Stimulated activated CD4-positive, alpha-beta T cell treated with anti-CD3 and anti-CD28 coated beads, Interleukin-12 subunit alpha, Interleukin-12 subunit beta, amount 100 ng/mL, for 24 hours (primary cell): ENCODE data around the gene AHNAK2.

Experiments used
- DNase-seq, 2 experiments: peaks; one replicate each; pipeline ENCODE4 v3.0.0-alpha.2; 2020; ENCODE audit warnings: low read depth in 2 of 2

AHNAK2 gene

DNA sequence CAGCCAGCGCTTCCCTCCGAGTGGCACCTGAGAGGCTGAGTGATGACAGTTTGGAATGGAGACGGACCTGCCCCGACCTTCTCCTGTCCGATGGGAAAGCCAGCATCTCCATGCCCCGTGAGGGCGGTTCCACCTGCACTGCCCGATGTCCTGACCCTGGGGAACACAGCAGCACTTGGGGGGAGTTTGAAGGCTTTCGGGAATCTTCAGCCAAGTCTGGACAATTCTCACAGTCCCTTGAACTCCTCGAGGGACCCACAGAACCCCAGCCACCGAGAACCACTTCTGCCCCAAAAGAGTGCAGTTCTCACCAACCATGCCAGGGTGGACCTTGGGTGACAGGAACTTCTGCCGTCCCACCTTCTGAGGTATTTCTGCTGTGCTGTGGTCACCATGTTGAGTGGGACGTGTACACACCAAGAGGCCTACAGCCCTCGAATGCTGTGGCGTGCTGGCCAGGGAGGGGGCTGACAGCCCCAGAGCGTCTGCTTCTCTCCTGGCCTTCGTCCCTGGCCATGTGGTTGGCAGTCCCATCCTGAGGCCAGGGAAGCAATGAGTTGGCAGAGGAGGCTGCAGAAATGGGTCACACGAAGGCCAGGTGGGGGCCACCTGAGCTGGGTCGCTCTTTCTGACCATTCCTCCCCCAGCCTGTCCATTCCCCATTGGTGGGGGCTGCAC, 8.5 kb upstream of the AHNAK2 start:
- DNase-seq = no peak

DNA sequence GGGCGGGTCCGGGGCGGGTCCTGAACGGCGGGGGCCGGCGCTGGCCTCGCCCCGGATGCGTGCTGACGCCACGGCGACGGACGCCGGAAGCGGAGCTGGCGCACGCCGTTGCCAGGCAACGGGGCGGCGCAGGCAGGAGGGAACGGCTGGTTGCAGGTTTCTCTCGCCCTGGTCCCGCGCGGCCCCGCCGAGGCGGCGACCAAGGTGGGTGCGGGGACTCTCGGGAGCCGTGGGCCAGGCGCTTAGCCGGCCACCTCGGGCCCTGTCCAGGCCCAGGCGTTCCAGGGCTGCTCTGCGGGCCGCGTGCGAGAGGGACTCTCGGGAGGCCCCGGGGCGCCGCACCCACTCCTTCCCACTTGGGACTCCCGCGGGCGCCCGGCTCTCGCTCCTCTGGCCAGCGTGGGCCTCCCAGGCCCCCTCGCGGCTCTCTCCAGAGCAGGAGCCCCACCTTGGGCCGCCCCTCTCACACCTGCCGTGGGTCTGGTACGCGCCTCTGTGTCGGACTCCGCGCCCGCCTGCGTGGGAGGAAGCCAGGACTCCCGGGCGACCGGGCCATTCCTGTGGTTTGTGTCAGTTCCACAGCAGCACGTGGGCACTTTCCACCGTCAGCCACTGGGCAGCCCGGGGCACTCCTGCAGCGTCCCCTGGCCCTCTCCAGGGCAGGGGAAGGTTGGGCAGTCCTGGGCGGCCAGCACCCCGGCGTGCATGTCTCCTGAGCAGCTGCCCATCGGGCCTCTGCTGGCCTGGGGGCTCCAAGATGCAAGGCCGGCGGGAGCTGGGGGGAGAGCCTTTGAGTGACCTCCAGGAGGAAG, 7.7 kb upstream of the AHNAK2 start, which contains the start of gene CLBA1:
TSS of gene CLBA1 (plus strand) at position 114 of the 812 bp plus-strand sequence. CDS start at position 758, 644 bp downstream.
- DNase-seq = peak; percentile 72 to 78

GRCh38 chr14:104984056-104984894, 6.1 kb upstream of the AHNAK2 start:
- no peak for DNase-seq

DNA sequence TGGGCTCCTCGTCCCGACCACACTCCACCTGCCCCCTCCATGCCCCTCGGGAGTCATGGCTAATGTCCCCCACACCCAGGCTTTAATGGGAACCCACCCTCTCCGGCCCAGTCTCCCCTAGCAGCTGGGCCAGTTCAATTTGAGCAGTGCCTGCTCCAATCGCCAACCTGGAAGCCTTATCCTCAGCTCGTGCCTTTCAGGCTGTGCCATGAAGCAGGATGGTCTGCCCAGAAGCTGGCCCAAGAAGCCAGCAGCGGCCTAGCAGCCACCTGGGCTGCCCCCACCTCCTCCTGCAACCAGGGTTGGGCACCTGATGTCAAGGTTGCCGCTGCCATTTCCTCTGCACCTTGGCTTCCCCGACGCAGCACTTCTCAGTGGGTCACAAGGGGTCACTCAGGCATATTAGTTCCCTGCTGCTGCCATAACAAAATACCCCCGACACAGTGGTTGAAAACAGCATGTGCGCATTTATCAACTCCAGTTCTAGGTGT, 5.1 kb upstream of the AHNAK2 start:
- DNase-seq = no peak

DNA sequence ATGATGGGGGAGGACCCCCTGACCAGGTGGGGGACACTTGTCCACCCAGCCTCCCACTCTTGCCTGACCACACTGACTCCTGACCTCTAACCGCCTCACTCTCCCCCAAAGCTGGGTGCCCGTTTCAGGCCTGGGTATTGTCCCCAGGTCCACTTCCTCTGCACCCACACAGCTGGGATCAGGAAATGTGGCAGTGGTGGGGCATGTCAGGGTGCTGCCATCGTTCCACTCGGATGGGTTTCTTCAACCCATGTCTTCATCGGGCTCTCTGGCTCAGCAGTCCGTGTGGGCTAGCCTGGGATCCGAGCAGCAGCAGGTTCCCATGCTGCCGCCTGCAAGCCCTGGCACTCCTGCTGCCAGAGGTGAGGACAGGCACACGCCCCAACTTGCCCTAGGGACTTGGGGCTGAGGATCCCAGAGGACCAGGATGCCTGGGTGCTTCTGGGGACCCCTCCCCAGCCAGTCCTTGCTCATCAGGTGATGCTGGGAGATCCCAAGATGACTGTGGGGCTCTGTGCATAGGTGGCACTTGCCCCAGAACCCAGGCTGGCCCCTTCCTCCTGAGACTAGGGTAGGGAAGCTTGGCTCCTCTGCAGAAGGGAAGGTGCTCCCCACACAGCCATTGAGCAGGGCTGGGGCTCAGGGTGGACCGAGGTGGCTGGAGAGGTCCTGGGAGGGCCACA, 4.5 kb upstream of the AHNAK2 start:
- no peak for DNase-seq

- no peak for DNase-seq
Observed at GRCh38 chr14:104981699-104982541, 3.7 kb upstream of the AHNAK2 start.

DNA sequence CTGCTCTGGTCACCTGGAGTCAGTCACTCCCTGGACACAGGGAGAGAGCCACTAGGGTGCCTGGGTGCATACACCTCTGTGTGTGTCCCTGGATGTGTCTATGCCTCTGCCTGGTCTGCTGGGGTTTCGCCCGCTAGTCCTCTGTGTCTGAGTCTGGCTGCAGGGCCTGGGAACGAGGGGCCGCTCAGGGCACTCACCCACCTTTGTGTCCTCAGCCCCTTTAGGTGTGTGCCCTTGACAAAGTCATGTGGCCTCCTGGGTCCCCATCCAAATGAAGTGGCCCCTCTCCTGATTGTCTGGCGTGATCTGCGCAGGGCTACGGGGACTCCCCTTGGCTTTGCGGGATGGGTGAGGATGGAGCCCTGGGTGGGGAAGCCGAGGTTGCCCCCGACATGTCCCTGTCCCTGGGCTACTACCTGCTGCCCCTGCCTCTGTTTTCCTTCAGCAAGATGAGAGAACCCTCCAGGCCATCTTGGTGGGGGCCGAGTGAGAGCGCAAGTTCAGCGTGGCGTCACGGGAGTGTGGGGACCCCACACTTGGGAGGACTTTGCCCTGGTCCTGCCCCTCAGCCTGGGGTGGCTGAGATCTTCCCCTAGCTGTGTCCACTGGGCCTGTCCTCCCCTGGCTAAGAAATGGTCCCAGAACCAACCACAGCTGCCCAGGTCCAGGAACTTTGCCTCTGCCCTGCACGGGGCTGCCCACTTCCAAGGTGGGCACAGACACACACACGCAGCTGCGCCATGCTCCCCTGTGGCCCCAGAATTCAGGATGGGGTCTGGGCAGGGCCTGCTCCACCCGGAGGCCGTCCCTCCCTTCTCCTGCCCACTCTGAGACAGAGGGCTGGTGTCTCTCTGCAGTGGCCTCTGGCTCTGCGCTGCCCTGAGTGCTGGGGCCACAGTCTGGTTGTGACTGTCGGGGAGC, 2.7 kb upstream of the AHNAK2 start:
- DNase-seq = no peak

DNA sequence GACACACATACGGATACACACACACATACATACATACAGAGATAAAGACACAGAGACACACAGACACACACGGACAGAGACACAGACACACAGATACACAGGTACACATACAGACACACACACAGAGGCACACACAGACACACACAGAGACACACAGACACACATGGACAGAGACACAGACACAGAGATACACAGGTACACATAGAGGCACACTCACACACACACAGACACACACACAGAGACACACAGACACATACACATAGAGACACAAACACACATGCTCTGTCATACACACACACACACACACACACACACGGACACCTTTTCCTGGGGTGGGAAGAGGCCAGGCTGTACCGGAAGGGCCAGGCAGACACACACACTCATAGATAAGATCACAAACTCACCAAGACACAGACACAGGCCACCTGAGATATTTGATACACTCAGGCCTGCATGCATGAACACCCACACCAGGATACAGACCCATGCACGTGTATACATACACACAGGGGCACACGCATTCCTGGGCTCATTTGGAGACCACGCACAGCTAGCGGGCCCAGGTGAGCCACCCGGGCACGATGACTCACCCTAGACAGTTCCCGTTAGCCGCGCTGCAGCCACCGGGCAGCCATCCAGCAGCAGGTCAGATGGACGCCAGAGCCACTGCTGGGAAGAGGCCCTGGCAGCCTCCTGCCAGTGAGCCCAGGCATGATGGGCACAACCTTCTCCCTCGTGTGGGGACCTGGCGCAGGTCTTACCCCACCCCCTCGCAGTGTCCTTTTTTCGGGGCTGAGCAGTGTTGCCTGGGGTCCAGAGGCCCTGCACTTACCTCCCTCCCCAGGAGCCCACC, 1.8 kb upstream of the AHNAK2 start:
- no peak for DNase-seq

DNA sequence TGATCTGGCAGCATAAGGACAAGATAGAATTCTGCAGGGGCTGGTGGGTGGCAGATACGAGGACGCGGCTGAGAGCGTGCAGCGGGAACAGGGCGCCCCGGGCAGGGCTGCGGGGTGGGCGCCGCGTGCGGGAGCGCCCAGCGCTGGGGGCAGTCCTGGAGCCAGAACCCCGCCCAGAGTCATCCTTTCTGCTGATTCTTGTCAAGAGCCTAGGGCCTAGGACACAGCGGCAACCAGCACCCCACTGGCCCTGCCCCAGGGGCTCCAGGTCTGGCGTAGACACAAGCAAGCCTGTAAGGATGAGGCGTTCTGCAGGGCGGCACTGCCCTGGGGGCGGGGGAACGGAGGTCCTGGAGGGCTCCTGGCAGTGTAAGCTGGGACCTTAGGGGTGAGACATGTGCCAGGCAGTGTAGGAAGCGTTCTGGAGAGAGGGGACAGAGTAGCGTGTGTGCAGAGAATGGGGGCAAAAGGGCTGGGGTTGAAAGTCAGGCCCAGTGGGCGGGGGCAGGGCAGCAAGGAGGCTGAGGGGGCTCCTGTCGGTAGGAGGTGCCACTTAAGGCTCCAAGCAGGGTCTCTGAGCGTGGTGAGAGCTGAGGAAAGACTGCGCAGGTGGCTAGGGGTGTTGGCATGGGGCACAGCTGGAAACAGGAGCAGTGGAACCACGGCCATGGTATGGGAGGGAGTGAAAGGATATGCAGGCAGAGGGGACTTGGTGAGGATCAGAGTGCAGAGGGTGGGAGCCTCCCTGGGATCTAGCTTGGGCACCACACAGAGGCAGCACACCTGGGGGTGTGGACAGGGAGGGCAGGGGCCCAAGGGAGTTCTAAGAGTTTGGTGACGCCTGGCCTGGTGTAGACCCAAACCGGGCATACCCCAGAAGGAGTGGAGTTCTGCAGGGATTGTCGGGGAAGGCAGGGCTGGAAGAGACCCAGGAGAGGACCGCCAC, 845 bp upstream of the AHNAK2 start:
- no peak for DNase-seq

GRCh38 chr14:104977008-104977680, 1.0 kb downstream of the AHNAK2 start:
- DNase-seq = no peak

GRCh38 chr14:104976198-104977007, 1.8 kb downstream of the AHNAK2 start:
- DNase-seq = peak; percentile 75 to 87

DNA sequence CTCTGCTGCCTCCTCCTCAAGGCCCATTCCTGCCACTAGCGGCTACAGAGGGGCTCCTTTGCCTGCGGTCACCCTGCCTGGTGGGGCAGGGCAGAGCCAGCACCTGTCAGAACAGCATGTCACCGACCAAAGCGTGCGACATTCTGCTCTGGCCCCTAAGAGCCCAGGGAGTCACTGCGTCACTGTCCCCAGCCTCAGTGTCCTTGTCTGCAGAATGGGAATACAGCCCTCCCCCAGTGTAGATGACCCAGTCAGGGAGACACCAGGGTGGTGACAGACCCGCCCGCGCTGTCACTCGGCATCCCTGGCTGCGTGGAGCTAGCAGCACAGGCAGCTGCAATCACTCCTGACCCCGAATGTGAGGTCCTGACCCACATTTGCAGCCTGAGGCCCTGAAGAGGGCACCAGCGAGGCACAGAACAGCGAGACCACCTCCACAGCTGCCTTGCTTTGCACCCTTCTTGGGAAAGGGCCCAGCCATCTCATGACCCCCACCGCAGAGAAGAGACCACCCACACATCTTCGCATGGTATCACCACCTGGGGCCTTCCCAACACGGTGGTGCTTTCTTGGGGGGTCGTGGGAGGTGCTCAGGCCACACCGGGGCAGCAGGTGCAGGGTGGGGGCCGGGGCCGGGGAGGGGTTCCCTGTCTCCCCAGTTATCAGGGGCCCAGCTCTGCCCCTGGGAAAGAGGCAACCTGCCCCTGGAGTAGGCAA, 2.5 kb downstream of the AHNAK2 start:
- no peak for DNase-seq

GRCh38 chr14:104974665-104975390, 3.3 kb downstream of the AHNAK2 start:
- DNase-seq = no peak

DNA sequence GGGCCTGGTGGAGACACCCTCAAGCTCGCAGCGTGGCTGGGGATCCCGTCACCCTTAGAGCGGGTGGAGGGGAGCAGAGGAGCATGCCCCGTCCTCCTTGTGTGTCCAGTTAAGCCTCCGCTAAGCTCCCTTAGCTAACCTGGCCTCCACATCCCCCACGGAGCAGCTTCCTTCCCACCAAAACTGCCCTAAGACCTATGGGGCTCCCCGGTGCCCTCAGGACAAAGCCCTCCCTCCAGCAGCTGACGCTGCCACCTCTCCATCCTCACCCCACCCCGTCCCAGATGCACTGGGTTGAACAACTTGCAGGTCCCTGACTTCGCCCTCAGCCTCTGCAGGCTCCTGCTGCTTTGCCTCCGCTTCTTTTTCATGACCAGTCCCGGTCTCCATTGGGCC, 4.0 kb downstream of the AHNAK2 start:
- no peak for DNase-seq
